ENCODE data around the gene ALKBH5.

Gene ALKBH5

DNA sequence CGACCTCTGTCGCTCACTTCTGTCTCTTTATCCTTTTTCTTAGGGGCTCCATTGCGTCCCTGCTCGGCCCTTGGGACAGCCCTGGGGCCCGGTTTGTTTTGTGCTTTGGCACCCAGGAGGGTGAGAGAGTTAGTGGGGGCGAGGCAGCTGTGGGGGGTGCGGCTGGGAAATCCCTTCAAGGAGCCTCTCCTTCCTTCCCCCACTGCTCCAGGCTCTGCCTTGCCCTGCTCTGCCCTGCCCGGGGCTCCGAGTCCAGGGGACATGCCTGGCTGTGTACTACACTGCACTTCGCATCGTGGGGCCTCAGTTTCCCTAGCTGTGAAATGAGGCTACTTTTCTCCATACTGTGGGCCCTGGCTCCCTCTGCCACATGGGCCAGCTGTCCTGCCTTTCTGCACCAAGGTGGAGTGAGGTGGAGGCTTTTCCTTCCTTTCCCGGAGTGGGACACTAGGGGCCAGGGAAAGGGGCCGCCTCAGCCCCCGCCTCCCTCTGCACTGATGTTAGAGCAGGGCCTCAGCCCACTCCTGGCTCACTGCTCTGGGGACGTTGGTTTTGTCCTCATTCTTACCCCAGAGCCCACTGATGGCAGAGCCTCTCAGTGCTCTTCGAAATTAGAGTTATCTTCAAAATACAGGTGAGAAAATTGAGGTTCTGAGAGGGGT is 42.8 kb downstream of the ALKBH5 start:
- TF ChIP-seq, protein P1, sequence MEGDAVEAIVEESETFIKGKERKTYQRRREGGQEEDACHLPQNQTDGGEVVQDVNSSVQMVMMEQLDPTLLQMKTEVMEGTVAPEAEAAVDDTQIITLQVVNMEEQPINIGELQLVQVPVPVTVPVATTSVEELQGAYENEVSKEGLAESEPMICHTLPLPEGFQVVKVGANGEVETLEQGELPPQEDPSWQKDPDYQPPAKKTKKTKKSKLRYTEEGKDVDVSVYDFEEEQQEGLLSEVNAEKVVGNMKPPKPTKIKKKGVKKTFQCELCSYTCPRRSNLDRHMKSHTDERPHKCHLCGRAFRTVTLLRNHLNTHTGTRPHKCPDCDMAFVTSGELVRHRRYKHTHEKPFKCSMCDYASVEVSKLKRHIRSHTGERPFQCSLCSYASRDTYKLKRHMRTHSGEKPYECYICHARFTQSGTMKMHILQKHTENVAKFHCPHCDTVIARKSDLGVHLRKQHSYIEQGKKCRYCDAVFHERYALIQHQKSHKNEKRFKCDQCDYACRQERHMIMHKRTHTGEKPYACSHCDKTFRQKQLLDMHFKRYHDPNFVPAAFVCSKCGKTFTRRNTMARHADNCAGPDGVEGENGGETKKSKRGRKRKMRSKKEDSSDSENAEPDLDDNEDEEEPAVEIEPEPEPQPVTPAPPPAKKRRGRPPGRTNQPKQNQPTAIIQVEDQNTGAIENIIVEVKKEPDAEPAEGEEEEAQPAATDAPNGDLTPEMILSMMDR (conservative IDR thresholded peaks at IDR 0.05; ENCODE audit: low read depth, low read length): no peak
- peak overlapping the region; percentile 89 for H3K4me3 ChIP-seq (ENCODE audit: low read length)
- DNase-seq (ENCODE audit: low read depth): no peak

DNA sequence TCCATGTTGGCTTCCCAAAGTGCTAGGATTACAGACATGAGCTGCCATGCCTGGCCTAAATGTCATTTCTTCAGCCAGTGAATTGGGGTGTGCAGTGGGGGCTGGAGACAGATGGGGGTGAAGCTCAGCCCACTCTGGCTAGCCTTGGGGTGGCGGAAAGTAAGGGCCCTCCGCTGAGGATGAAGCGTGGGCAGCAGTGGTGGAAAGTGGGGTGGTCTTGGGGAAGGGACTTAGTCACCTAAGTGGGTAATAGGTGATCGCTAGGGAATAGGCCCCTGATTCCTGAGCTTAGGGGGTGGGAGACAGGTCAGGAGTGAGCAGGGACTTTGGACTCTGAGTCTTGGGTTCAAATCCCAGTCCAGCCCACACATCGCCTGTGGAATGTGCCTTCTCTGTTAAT is 44.0 kb downstream of the ALKBH5 start:
- no peak for DNase-seq (ENCODE audit: low read depth)
- TF ChIP-seq, protein P1 (conservative IDR thresholded peaks at IDR 0.05; ENCODE audit: low read depth, low read length): no peak
- H3K4me3 ChIP-seq (ENCODE audit: low read length): no peak overlapping the region

DNA sequence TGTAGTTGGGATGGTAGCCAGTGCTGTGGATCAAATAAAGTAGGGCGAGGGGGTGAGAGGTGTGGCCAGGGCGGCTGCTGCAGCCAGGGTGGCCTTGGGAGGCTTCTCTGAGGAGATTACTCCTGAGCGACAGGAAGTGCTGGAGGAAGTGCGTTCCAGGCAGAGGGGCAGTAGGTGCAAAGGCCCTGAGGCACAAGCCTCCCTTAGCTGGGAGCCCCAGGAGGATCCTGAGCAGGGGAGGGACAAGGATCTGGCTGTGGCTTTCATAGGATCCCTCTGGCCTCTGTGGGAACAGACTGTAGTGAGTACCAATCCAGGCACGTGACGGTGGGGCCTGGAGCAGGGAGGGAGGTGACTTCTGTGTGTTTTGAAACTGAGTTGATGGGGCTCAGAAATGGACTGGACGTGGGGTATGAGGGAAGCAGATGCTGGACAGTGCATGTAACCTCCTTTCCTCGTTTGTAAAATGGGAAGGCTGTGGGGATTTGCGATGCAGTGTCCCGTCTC is 44.6 kb downstream of the ALKBH5 start:
- no peak for DNase-seq (ENCODE audit: low read depth)
- no peak overlapping the region for H3K4me3 ChIP-seq (ENCODE audit: low read length)
- TF ChIP-seq, protein P1 (conservative IDR thresholded peaks at IDR 0.05; ENCODE audit: low read depth, low read length): no peak

GRCh38 chr17:18229254-18229653 is 45.6 kb downstream of the ALKBH5 start:
- TF ChIP-seq, protein P1 (conservative IDR thresholded peaks at IDR 0.05; ENCODE audit: low read depth, low read length): no peak
- no peak overlapping the region for H3K4me3 ChIP-seq (ENCODE audit: low read length)
- no peak for DNase-seq (ENCODE audit: low read depth)

GRCh38 chr17:18229771-18230170 is 46.1 kb downstream of the ALKBH5 start:
- H3K4me3 ChIP-seq (ENCODE audit: low read length): no peak overlapping the region
- TF ChIP-seq, protein P1 (conservative IDR thresholded peaks at IDR 0.05; ENCODE audit: low read depth, low read length): no peak
- DNase-seq (ENCODE audit: low read depth): no peak

DNA sequence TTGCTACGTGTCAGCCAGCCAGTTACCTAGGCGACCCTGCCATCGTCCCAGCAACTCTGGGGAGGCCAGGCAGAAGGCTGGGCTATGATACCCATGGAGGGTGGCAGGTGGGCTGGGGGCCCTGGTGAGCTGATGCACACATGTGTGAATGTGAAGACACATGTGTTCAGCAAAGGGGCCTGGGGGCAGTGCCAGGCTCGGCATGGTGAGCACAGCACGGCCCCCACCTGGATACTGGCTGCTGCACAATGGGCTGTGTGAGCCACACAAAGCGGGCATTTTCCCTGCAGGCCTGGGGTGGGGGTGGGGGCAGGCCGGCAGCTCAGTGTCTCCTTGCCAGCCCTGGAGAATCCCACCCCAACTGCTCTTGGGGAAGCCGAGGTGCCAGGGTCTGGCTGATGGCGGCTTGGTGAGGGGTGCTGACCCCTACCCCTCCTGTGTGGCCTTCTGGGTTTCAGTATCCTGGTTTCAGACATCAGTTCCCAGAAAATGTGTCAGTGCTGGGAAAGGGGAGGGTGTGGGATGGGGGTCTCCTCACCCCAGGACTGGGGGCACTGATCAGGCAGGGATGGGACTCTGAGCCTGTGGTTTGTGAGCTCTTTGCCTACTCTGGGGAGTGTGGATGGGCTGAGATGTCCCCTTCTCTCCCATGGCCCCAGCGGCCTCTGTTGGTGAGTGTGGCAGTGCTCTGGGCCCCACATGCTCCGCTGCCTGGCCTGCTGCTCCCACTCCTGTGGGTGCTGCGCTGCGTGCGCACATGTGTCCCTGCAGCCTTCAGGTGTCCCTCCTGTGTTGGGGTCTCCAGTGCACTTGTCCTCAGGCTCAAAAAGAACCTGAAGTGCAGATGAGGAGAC is 46.9 kb downstream of the ALKBH5 start:
- TF ChIP-seq, protein P1 (conservative IDR thresholded peaks at IDR 0.05; ENCODE audit: low read depth, low read length): no peak
- DNase-seq (ENCODE audit: low read depth): no peak

More for the DNA sequence above, 46.9 kb downstream of the ALKBH5 start:
- no peak overlapping the region for H3K4me3 ChIP-seq (ENCODE audit: low read length)
